Karpas-422 (cell line): Measurements from ENCODE around the gene GINS2. TPM values are rescaled to one million over a fixed set of nuclear protein-coding genes. Genes with fewer than 3 reads are reported as not detected.

Experiments used
- DNase-seq: peaks from one replicate; pipeline ENCODE4 v3.0.0-alpha.2; 2015
- H2AFZ ChIP-seq: fragments of 200-600 bp; sonication (generic); 2 replicates; pipeline ENCODE4 v1.6.1; 2014; ENCODE audit warnings: antibody characterized with exemption, low read length, mixed read lengths
- H3K27ac ChIP-seq: fragments of 200-600 bp; sonication (generic); 2 replicates; pipeline ENCODE4 v1.5.1; 2014; ENCODE audit warnings: mild to moderate bottlenecking, low read length, moderate library complexity
- H3K27me3 ChIP-seq: fragments of 200-600 bp; sonication (generic); 2 replicates; pipeline ENCODE4 v1.6.1; 2014; ENCODE audit warnings: low read length, mixed read lengths
- H3K36me3 ChIP-seq: fragments of 200-600 bp; sonication (generic); 2 replicates; pipeline ENCODE4 v1.6.1; 2014; ENCODE audit warnings: low read length, mixed read lengths; ENCODE audit not compliant: insufficient read depth
- H3K4me1 ChIP-seq: fragments of 200-600 bp; sonication (generic); 2 replicates; pipeline ENCODE4 v1.6.1; 2014; ENCODE audit warnings: mild to moderate bottlenecking, low read length, mixed read lengths
- H3K4me2 ChIP-seq: fragments of 200-600 bp; sonication (generic); 2 replicates; pipeline ENCODE4 v1.6.1; 2014; ENCODE audit warnings: low read length, low read depth, mild to moderate bottlenecking; ENCODE audit not compliant: poor library complexity, severe bottlenecking
- H3K4me3 ChIP-seq: fragments of 200-600 bp; sonication (generic); 2 replicates; pipeline ENCODE4 v1.5.1; 2014; ENCODE audit warnings: mild to moderate bottlenecking, antibody characterized with exemption, low read length, mixed read lengths
- H3K79me2 ChIP-seq: fragments of 200-600 bp; sonication (generic); 2 replicates; pipeline ENCODE4 v1.6.1; 2014; ENCODE audit warnings: mild to moderate bottlenecking, low read length, mixed read lengths
- H3K9ac ChIP-seq: fragments of 200-600 bp; sonication (generic); 2 replicates; pipeline ENCODE4 v1.6.0; 2014; ENCODE audit warnings: low read length
- H3K9me2 ChIP-seq: fragments of 200-600 bp; sonication (generic), shearing (Covaris generic); replicated peaks from 2 replicates; pipeline ENCODE4 v1.6.0; 2014; ENCODE audit warnings: mild to moderate bottlenecking, low read length, moderate library complexity; ENCODE audit not compliant: insufficient read depth
- H3K9me3 ChIP-seq: fragments of 300-700, 200-600 bp; sonication (generic); 2 replicates; pipeline ENCODE4 v1.6.1; 2014; ENCODE audit warnings: low read length, mixed read lengths
- H4K20me1 ChIP-seq: fragments of 200-600 bp; sonication (generic); 2 replicates; pipeline ENCODE4 v1.6.1; 2014; ENCODE audit warnings: mild to moderate bottlenecking, antibody characterized with exemption, low read length, low read depth; ENCODE audit not compliant: insufficient read depth
- total RNA-seq: library from RNA; depleted of rRNA; stranded (reverse); fragments of >200 nt; shearing (Covaris generic); gene quantifications from 2 replicates; pipeline ENCODE4 v1.2.3, GENCODE V29; 2014; ENCODE audit warnings: low replicate concordance

GINS2 gene
- total RNA-seq, 1 experiment from 2014 or later = 14.2 TPM

GRCh38 chr16:85689950-85690320 is 1.2 kb upstream of the GINS2 start:
- no peak for DNase-seq
- H3K9me2 ChIP-seq = no peaks in the 10 kb centered on the region
- H4K20me1 ChIP-seq = no peaks in the 10 kb centered on the region
- peaks cover 24% of the 10 kb centered on the region for H3K79me2 ChIP-seq
- H3K4me3 ChIP-seq = no peak overlapping the region
- no peak overlapping the region for H2AFZ ChIP-seq
- H3K9ac ChIP-seq = no peak overlapping the region
- no peak overlapping the region for H3K4me2 ChIP-seq
- no peaks in the 10 kb centered on the region for H3K27me3 ChIP-seq
- peaks cover 38% of the 10 kb centered on the region for H3K4me1 ChIP-seq
- no peak overlapping the region for H3K27ac ChIP-seq
- no peaks in the 10 kb centered on the region; the same call in 1 of the 2 replicates for H3K36me3 ChIP-seq
- no peaks in the 10 kb centered on the region for H3K9me3 ChIP-seq

GRCh38 chr16:85689285-85689949 is 663 bp upstream of the GINS2 start:
- H3K4me1 ChIP-seq = peaks cover 38% of the 10 kb centered on the region
- DNase-seq = no peak
- peak overlapping the region; percentile 81 for H3K4me2 ChIP-seq
- peaks cover 24% of the 10 kb centered on the region for H3K79me2 ChIP-seq
- H2AFZ ChIP-seq = 0 out of 2 replicates have a peak overlapping the region, but pooled peaks have one; percentile 50
- no peaks in the 10 kb centered on the region for H3K27me3 ChIP-seq
- H3K9me3 ChIP-seq = no peaks in the 10 kb centered on the region
- no peaks in the 10 kb centered on the region; the same call in 1 of the 2 replicates for H3K36me3 ChIP-seq
- no peaks in the 10 kb centered on the region for H4K20me1 ChIP-seq
- no peak overlapping the region for H3K27ac ChIP-seq
- H3K4me3 ChIP-seq = peak overlapping the region; percentile 59
- no peaks in the 10 kb centered on the region for H3K9me2 ChIP-seq
- H3K9ac ChIP-seq = peak overlapping the region; percentile 49; the same call in 1 of the 2 replicates

GRCh38 chr16:85687651-85688471 is 893 bp downstream of the GINS2 start:
- no peaks in the 10 kb centered on the region for H3K9me3 ChIP-seq
- H3K4me1 ChIP-seq = peaks cover 38% of the 10 kb centered on the region
- no peak overlapping the region; the same call in 1 of the 2 replicates for H2AFZ ChIP-seq
- H3K9ac ChIP-seq = peak overlapping the region; percentile 82
- H3K27ac ChIP-seq = no peak overlapping the region
- H3K36me3 ChIP-seq = no peaks in the 10 kb centered on the region; the same call in 1 of the 2 replicates
- no peaks in the 10 kb centered on the region for H3K27me3 ChIP-seq
- H3K9me2 ChIP-seq = no peaks in the 10 kb centered on the region
- peak overlapping the region; percentile 89 for H3K4me2 ChIP-seq
- H3K4me3 ChIP-seq = peak overlapping the region; percentile 89
- DNase-seq = no peak
- H4K20me1 ChIP-seq = no peaks in the 10 kb centered on the region
- H3K79me2 ChIP-seq = peaks cover 31% of the 10 kb centered on the region

- Histone ChIP-seq H3K9me3 (no peaks in the 10 kb centered on the region), H3K27ac (no peak overlapping the region; the same call in 1 of the 2 replicates), H3K27me3 (no peaks in the 10 kb centered on the region), H3K9me2 (no peaks in the 10 kb centered on the region), H3K4me1 (peaks cover 38% of the 10 kb centered on the region), H4K20me1 (no peaks in the 10 kb centered on the region), H3K4me3 (peak overlapping the region; percentile 89), H3K4me2 (peak overlapping the region; percentile 89), H3K9ac (no peak overlapping the region), H2AFZ (no peak overlapping the region), H3K79me2 (peaks cover 31% of the 10 kb centered on the region), H3K36me3 (no peaks in the 10 kb centered on the region; the same call in 1 of the 2 replicates)
- no peak for DNase-seq
Measured at GRCh38 chr16:85686912-85687591, 1.7 kb downstream of the GINS2 start.

GRCh38 chr16:85685251-85685650 is 3.5 kb downstream of the GINS2 start:
- H3K4me2 ChIP-seq = no peak overlapping the region
- no peak overlapping the region for H3K9ac ChIP-seq
- no peak overlapping the region for H3K4me3 ChIP-seq
- H3K9me2 ChIP-seq = no peaks in the 10 kb centered on the region
- peaks cover 38% of the 10 kb centered on the region for H3K4me1 ChIP-seq
- peaks cover 31% of the 10 kb centered on the region for H3K79me2 ChIP-seq
- no peak overlapping the region for H3K27ac ChIP-seq
- no peaks in the 10 kb centered on the region; the same call in 1 of the 2 replicates for H3K36me3 ChIP-seq
- no peak overlapping the region for H2AFZ ChIP-seq
- no peak for DNase-seq
- no peaks in the 10 kb centered on the region for H3K27me3 ChIP-seq
- no peaks in the 10 kb centered on the region for H4K20me1 ChIP-seq
- H3K9me3 ChIP-seq = no peaks in the 10 kb centered on the region

GRCh38 chr16:85683363-85683762 is 5.4 kb downstream of the GINS2 start:
- Histone ChIP-seq H3K9me3 (no peaks in the 10 kb centered on the region), H3K4me3 (no peak overlapping the region), H3K27me3 (no peaks in the 10 kb centered on the region), H3K36me3 (no peaks in the 10 kb centered on the region; the same call in 1 of the 2 replicates), H3K79me2 (peaks cover 29% of the 10 kb centered on the region), H2AFZ (no peak overlapping the region), H4K20me1 (no peaks in the 10 kb centered on the region), H3K9ac (no peak overlapping the region), H3K27ac (no peak overlapping the region), H3K9me2 (no peaks in the 10 kb centered on the region), H3K4me2 (no peak overlapping the region), H3K4me1 (peaks cover 28% of the 10 kb centered on the region)
- DNase-seq = no peak

GRCh38 chr16:85682516-85682915 is 6.2 kb downstream of the GINS2 start:
- Histone ChIP-seq H3K36me3 (no peaks in the 10 kb centered on the region; the same call in 1 of the 2 replicates), H3K27ac (no peak overlapping the region), H4K20me1 (no peaks in the 10 kb centered on the region), H3K9me2 (no peaks in the 10 kb centered on the region), H3K4me1 (peaks cover 20% of the 10 kb centered on the region), H3K79me2 (peaks cover 20% of the 10 kb centered on the region), H3K27me3 (no peaks in the 10 kb centered on the region), H3K9me3 (no peaks in the 10 kb centered on the region), H3K4me2 (no peak overlapping the region), H2AFZ (no peak overlapping the region), H3K9ac (no peak overlapping the region), H3K4me3 (no peak overlapping the region)
- DNase-seq = no peak

GRCh38 chr16:85681255-85681654 is 7.5 kb downstream of the GINS2 start:
- Histone ChIP-seq H3K4me2 (no peak overlapping the region), H3K9ac (no peak overlapping the region), H3K27ac (no peak overlapping the region), H3K36me3 (no peaks in the 10 kb centered on the region; the same call in 1 of the 2 replicates), H2AFZ (no peak overlapping the region), H4K20me1 (no peaks in the 10 kb centered on the region), H3K4me3 (no peak overlapping the region), H3K27me3 (no peaks in the 10 kb centered on the region), H3K9me2 (no peaks in the 10 kb centered on the region), H3K79me2 (peaks cover 17% of the 10 kb centered on the region; the same call in 1 of the 2 replicates), H3K4me1 (peaks cover 7% of the 10 kb centered on the region), H3K9me3 (no peaks in the 10 kb centered on the region)
- no peak for DNase-seq
